HepG2 (cell line): ENCODE measurements around the gene ENPP1. TPM values are rescaled to one million over a fixed set of nuclear protein-coding genes. Genes with fewer than 3 reads are reported as not detected.

Source experiments
- ATAC-seq: fragments of 200-7000 bp; cut with Tn5 transposase; 3 replicates; pipeline ENCODE4 v1.9.1; 2020; ENCODE audit warnings: mild to moderate bottlenecking, moderate library complexity
- BruUV-seq: library from RNA; stranded (reverse); fragments of 400-500 nt; replicated peaks from 2 replicates; lab custom pipeline; 2021; lab: Mats Ljungman, UMichigan
- CTCF ChIA-PET: fragments of 300-600 bp; formaldehyde crosslinking; extraction: SDS; loops from one replicate; lab custom pipeline; 2021; ENCODE audit warnings: low total read pairs, inconsistent platforms, low intra/inter-chr PET ratio; lab: Yijun Ruan, JAX
- POLR2A ChIA-PET: fragments of 350-600 bp; sonication (Branson Sonifier 250); formaldehyde crosslinking; loops from one replicate; lab custom pipeline; 2020; ENCODE audit warnings: antibody characterized with exemption, inconsistent platforms; lab: Yijun Ruan, JAX
- DNase-seq: peaks from one replicate; pipeline ENCODE4 v3.0.0-alpha.2; 2015; ENCODE audit warnings: low spot score
- FAIRE-seq: peaks from 3 replicates; lab custom pipeline; 2011; peaks lifted over from hg19 to GRCh38; lab: Jason Lieb, UNC
- H2AFZ ChIP-seq: one replicate; pipeline ENCODE4 v1.6.1; 2011; ENCODE audit warnings: low read length, inconsistent platforms
- H3K27ac ChIP-seq: fragments of 300-600 bp; 3 replicates; pipeline ENCODE4 v1.8.0; 2011; ENCODE audit warnings: mixed run types, mild to moderate bottlenecking, mixed read lengths, low read length, inconsistent platforms; ENCODE audit not compliant: insufficient read depth; ENCODE audit errors: extremely low read length
- H3K27me3 ChIP-seq, 2 experiments: fragments of 200-600 bp in 1 of 2; 2 replicates in 1 of 2; 3 replicates in 1 of 2; pipeline versions ENCODE4 v1.6.0 to v1.8.0; 2011; ENCODE audit warnings: low read length in 2 of 2, mild to moderate bottlenecking in 2 of 2, moderate library complexity in 2 of 2, inconsistent platforms in 1 of 2; ENCODE audit not compliant: insufficient read depth in 2 of 2, control insufficient read depth in 1 of 2
- H3K36me3 ChIP-seq, 2 experiments: fragments of 200-600 bp in 1 of 2; replicated peaks in 1 of 2; 2 replicates in 1 of 2; 3 replicates in 1 of 2; pipeline versions ENCODE4 v1.5.1 to v1.8.0; 2011; ENCODE audit warnings: low read length in 2 of 2, inconsistent platforms in 1 of 2; ENCODE audit not compliant: insufficient read depth in 2 of 2, control insufficient read depth in 1 of 2
- H3K4me1 ChIP-seq: 2 replicates; pipeline ENCODE4 v1.5.1; 2012; ENCODE audit warnings: low read length, inconsistent platforms; ENCODE audit not compliant: insufficient read depth
- H3K4me2 ChIP-seq: 2 replicates; pipeline ENCODE4 v1.6.0; 2011; ENCODE audit warnings: low read depth, low read length, inconsistent platforms
- H3K4me3 ChIP-seq, 3 experiments: fragments of 200-600 bp in 1 of 3; sonication (generic), shearing (Covaris generic) in 1 of 3; replicated peaks in 1 of 3; 2 replicates each; pipeline ENCODE4 v1.5.1; 2011 to 2016; ENCODE audit warnings: low read length in 3 of 3, inconsistent platforms in 2 of 3, low read depth in 2 of 3, mild to moderate bottlenecking in 2 of 3, control low read depth in 1 of 3, mixed read lengths in 1 of 3; ENCODE audit not compliant: insufficient read depth in 1 of 3
- H3K79me2 ChIP-seq: one replicate; pipeline ENCODE4 v1.6.1; 2011; ENCODE audit warnings: low read length, inconsistent platforms; ENCODE audit not compliant: insufficient read depth
- H3K9ac ChIP-seq: 2 replicates; pipeline ENCODE4 v1.6.0; 2011; ENCODE audit warnings: mild to moderate bottlenecking, low read depth, low read length, inconsistent platforms; ENCODE audit not compliant: insufficient read depth
- H3K9me3 ChIP-seq: 2 replicates; pipeline ENCODE4 v1.5.1; 2012; ENCODE audit warnings: mild to moderate bottlenecking, low read length
- H4K20me1 ChIP-seq: 2 replicates; pipeline ENCODE4 v1.6.0; 2011; ENCODE audit warnings: inconsistent platforms, mild to moderate bottlenecking, low read length, moderate library complexity; ENCODE audit not compliant: insufficient read depth
- ARNT2 ChIP-seq: sonication (generic); formaldehyde crosslinking; IDR thresholded peaks from 2 replicates; pipeline ENCODE4 v1.8.0; 2022; ENCODE audit warnings: mild to moderate bottlenecking, low read depth, missing genetic modification reagents, moderate library complexity
- BCL6 ChIP-seq: IDR thresholded peaks from 2 replicates; pipeline ENCODE4 v1.6.1; 2016; ENCODE audit warnings: missing genetic modification reagents, missing compliant biosample characterization
- CAMTA2 ChIP-seq: sonication (generic); formaldehyde crosslinking; IDR thresholded peaks from 2 replicates; pipeline ENCODE4 v1.4.0; 2020; ENCODE audit warnings: mild to moderate bottlenecking, missing genetic modification reagents, borderline replicate concordance
- CBX2 ChIP-seq, 2 experiments: fragments of 200-600 bp in 1 of 2; sonication (generic); formaldehyde crosslinking in 1 of 2; IDR thresholded peaks; 2 replicates each; pipeline versions ENCODE4 v1.7.0 to v1.8.1; 2018 to 2022; ENCODE audit warnings: low read depth in 2 of 2, low read length in 1 of 2, mild to moderate bottlenecking in 1 of 2, missing genetic modification reagents in 1 of 2
- CREM ChIP-seq, 2 experiments: sonication (generic) in 1 of 2; formaldehyde crosslinking in 1 of 2; IDR thresholded peaks; 2 replicates each; pipeline versions ENCODE4 v1.4.0 to v1.6.1; 2016 to 2020; ENCODE audit warnings: antibody characterized with exemption in 1 of 2, mild to moderate bottlenecking in 1 of 2, missing genetic modification reagents in 1 of 2
- GATAD2A ChIP-seq: IDR thresholded peaks from 2 replicates; pipeline ENCODE4 v1.6.1; 2016
- GTF2F1 ChIP-seq: fragments of 150-350 bp; IDR thresholded peaks from 2 replicates; pipeline ENCODE4 v1.6.1; 2014; ENCODE audit warnings: low read length
- MXI1 ChIP-seq: IDR thresholded peaks from 3 replicates; pipeline ENCODE4 v1.6.1; 2012; ENCODE audit warnings: low read depth, low read length, inconsistent platforms, borderline replicate concordance
- NFIC ChIP-seq: IDR thresholded peaks from 2 replicates; pipeline ENCODE4 v1.6.1; 2012; ENCODE audit warnings: mild to moderate bottlenecking, low read length, inconsistent platforms
- NR2F1 ChIP-seq, 2 experiments: fragments of 450-650 bp in 1 of 2; formaldehyde crosslinking in 1 of 2; IDR thresholded peaks; 2 replicates each; pipeline versions ENCODE4 v1.5.0 to v1.6.1; 2016 to 2020; ENCODE audit warnings: mild to moderate bottlenecking in 1 of 2, missing compliant biosample characterization in 1 of 2, missing genetic modification reagents in 1 of 2, moderate library complexity in 1 of 2
- RCOR2 ChIP-seq: IDR thresholded peaks from 2 replicates; pipeline ENCODE4 v1.6.1; 2016; ENCODE audit warnings: missing biosample characterization, missing genetic modification reagents
- TSC22D2 ChIP-seq: sonication (generic); formaldehyde crosslinking; IDR thresholded peaks from 2 replicates; pipeline ENCODE4 v1.5.1; 2020; ENCODE audit warnings: missing genetic modification reagents, mild to moderate bottlenecking, borderline replicate concordance
- ZNF558 ChIP-seq: sonication (generic); formaldehyde crosslinking; IDR thresholded peaks from 2 replicates; pipeline ENCODE4 v1.9.0; 2022; ENCODE audit warnings: mild to moderate bottlenecking, missing genetic modification reagents, borderline replicate concordance
- ZNF775 ChIP-seq: sonication (generic); formaldehyde crosslinking; IDR thresholded peaks from 2 replicates; pipeline ENCODE4 v1.4.0; 2020; ENCODE audit warnings: missing genetic modification reagents, mild to moderate bottlenecking, moderate library complexity, borderline replicate concordance
- WGBS: methylation state at CpG from one replicate; pipeline ENCODE4 v1.1.6; 2017; ENCODE audit warnings: low lambda C conversion rate; 5-methylcytosine and 5-hydroxymethylcytosine counted together
- in situ Hi-C: cut with HindIII; loops from 2 replicates; pipeline ENCODE4 v1.10.0; 2017; ENCODE audit warnings: low pct_unique_long_range_greater_than_20kb; ENCODE audit not compliant: extremely low pct_ligation_motif_present
- intact Hi-C: fragments of 100-400 bp; cut with micrococcal nuclease; formaldehyde crosslinking; loops from one replicate; pipeline ENCODE4 v1.10.0; 2022; ENCODE audit not compliant: unreplicated experiment
- polyA plus RNA-seq, 8 experiments: library from polyadenylated mRNA; depleted of rRNA in 3 of 8; stranded (reverse) in 7 of 8; unstranded in 1 of 8; fragments of >200 nt; fragmentation: Illumina TruSeq in 4 of 8; extraction: Trizol in 4 of 8; gene quantifications; 2 replicates each; pipeline versions ENCODE4 v1.2.1 to v1.2.3, GENCODE V29; 2011 to 2016; ENCODE audit warnings: low read depth in 4 of 8, missing spikeins in 1 of 8, mixed read lengths in 1 of 8; ENCODE audit not compliant: insufficient read depth in 1 of 8
- total RNA-seq, 5 experiments: library from RNA; depleted of rRNA; stranded (reverse); fragments of >200 nt; fragmentation: Illumina TruSeq; extraction: Trizol; gene quantifications; 2 replicates each; pipeline ENCODE4 v1.2.3, GENCODE V29; 2016; ENCODE audit warnings: low read depth in 1 of 5
- TF ChIP-seq, protein P1 (sequence below): IDR thresholded peaks from 2 replicates; pipeline ENCODE4 v1.6.1; 2016; ENCODE audit warnings: low read depth
- TF ChIP-seq, protein P2 (sequence below): IDR thresholded peaks from 2 replicates; pipeline ENCODE4 v1.6.1; 2016
- TF ChIP-seq, protein P3 (sequence below): IDR thresholded peaks from 2 replicates; pipeline ENCODE4 v1.6.1; 2016; ENCODE audit warnings: missing compliant biosample characterization, missing genetic modification reagents, borderline replicate concordance
- TF ChIP-seq, protein P4 (sequence below): sonication (generic); formaldehyde crosslinking; IDR thresholded peaks from 2 replicates; pipeline ENCODE4 v1.4.0; 2020; ENCODE audit warnings: low read depth, mild to moderate bottlenecking, missing genetic modification reagents

The ENPP1 gene
- total and polyA plus RNA-seq, 2 of the 13 experiments (the other 11 are each of a cell fraction or from before 2014, with no cell fraction given): 56.5 to 160 TPM

DNA sequence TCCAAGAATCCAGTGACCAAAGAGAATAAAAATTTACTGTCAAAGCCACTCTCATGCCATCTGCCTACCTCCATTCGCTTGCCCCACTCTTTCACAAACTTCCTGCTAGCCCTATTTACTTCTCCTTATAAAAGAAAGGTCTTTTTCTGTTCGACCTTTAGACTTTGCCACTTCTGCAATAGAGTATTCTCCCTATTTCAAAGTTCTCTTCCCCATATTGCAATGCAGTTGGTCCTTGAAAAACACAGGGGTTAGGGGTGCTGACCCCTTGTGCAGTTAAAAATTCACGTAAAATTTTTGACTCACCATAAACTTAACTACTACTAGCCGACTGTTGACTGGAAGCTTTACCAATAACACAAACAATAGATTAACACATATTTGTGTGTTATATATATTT, 128.3 kb downstream of the ENPP1 start:
- DNase-seq (peak; percentile 40), FAIRE-seq (no peak), ATAC-seq (no peak)
- no peaks in the 10 kb centered on the region for H3K27me3 ChIP-seq
- H3K79me2 ChIP-seq: no peaks in the 10 kb centered on the region
- BruUV-seq: no TSS peak
- no peaks in the 10 kb centered on the region for H4K20me1 ChIP-seq
- H3K36me3 ChIP-seq: no peaks in the 10 kb centered on the region
- intact Hi-C loops: loop anchor here (5.0 to 10.0 kb wide), 2 partner anchors 86 to 579 kb away; partner anchors contain the start of gene STX7
- H3K4me3 ChIP-seq: no peak overlapping the region
- peaks cover 55% of the 10 kb centered on the region for H3K4me1 ChIP-seq
- H3K4me2 ChIP-seq: no peak overlapping the region
- no peak overlapping the region for H2AFZ ChIP-seq
- no peak overlapping the region for H3K9ac ChIP-seq
- H3K27ac ChIP-seq: no peak overlapping the region
- ChIA-PET CTCF (no interaction called here), POLR2A (interaction anchor here (6.3 kb wide), 1 partner anchor 13 kb away, joined by 217 read pairs; the partner anchor contains the start of gene CCN2)
- in situ Hi-C loops: no loop called here
- no peaks in the 10 kb centered on the region for H3K9me3 ChIP-seq
- WGBS: 37% methylated on average over 4 of the region's 4 CpGs
- TF ChIP-seq RCOR2 (CRISPR knock-in tag): 0 out of 2 replicates have a peak, but pooled peaks have one; percentile 42
- no peak for TF ChIP-seq TSC22D2 (CRISPR knock-in tag)
- TF ChIP-seq GATAD2A (CRISPR knock-in tag): 0 out of 2 replicates have a peak, but pooled peaks have one; percentile 27
- no peak for TF ChIP-seq ZNF558 (CRISPR knock-in tag)
- TF ChIP-seq NR2F1 (CRISPR knock-in tag; IDR thresholded peaks at IDR 0.05): peak; percentile 64 to 69; a peak in 3 of 4 replicates
- TF ChIP-seq, protein P1, sequence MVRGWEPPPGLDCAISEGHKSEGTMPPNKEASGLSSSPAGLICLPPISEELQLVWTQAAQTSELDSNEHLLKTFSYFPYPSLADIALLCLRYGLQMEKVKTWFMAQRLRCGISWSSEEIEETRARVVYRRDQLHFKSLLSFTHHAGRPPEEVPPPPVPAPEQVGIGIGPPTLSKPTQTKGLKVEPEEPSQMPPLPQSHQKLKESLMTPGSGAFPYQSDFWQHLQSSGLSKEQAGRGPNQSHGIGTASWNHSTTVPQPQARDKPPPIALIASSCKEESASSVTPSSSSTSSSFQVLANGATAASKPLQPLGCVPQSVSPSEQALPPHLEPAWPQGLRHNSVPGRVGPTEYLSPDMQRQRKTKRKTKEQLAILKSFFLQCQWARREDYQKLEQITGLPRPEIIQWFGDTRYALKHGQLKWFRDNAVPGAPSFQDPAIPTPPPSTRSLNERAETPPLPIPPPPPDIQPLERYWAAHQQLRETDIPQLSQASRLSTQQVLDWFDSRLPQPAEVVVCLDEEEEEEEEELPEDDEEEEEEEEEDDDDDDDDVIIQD (CRISPR knock-in tag): peak; percentile 75; the same call in 1 of the 2 replicates
- TF ChIP-seq CREM (IDR thresholded peaks at IDR 0.05): peak; percentile 14; the same call in 1 of the 2 replicates
- TF ChIP-seq CREM (CRISPR knock-in tag; IDR thresholded peaks at IDR 0.05): no peak
- TF ChIP-seq BCL6: peak; percentile 51
- peak; percentile 95 for TF ChIP-seq ZNF775 (CRISPR knock-in tag)
- no peak for TF ChIP-seq MXI1
- no peak for TF ChIP-seq CAMTA2 (CRISPR knock-in tag)
- TF ChIP-seq CBX2 (IDR thresholded peaks at IDR 0.05; ENCODE audit: low read depth, low read length): no peak
- TF ChIP-seq CBX2 (CRISPR knock-in tag; IDR thresholded peaks at IDR 0.05; ENCODE audit: low read depth): no peak
- TF ChIP-seq, protein P2, sequence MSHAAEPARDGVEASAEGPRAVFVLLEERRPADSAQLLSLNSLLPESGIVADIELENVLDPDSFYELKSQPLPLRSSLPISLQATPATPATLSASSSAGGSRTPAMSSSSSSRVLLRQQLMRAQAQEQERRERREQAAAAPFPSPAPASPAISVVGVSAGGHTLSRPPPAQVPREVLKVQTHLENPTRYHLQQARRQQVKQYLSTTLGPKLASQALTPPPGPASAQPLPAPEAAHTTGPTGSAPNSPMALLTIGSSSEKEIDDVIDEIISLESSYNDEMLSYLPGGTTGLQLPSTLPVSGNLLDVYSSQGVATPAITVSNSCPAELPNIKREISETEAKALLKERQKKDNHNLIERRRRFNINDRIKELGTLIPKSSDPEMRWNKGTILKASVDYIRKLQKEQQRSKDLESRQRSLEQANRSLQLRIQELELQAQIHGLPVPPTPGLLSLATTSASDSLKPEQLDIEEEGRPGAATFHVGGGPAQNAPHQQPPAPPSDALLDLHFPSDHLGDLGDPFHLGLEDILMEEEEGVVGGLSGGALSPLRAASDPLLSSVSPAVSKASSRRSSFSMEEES (CRISPR knock-in tag): no peak
- TF ChIP-seq ARNT2 (CRISPR knock-in tag): no peak
- TF ChIP-seq GTF2F1: no peak
- TF ChIP-seq, protein P3, sequence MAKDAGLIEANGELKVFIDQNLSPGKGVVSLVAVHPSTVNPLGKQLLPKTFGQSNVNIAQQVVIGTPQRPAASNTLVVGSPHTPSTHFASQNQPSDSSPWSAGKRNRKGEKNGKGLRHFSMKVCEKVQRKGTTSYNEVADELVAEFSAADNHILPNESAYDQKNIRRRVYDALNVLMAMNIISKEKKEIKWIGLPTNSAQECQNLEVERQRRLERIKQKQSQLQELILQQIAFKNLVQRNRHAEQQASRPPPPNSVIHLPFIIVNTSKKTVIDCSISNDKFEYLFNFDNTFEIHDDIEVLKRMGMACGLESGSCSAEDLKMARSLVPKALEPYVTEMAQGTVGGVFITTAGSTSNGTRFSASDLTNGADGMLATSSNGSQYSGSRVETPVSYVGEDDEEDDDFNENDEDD: no peak
- TF ChIP-seq NFIC: peak; percentile 41; the same call in 1 of the 2 replicates
- TF ChIP-seq, protein P4, sequence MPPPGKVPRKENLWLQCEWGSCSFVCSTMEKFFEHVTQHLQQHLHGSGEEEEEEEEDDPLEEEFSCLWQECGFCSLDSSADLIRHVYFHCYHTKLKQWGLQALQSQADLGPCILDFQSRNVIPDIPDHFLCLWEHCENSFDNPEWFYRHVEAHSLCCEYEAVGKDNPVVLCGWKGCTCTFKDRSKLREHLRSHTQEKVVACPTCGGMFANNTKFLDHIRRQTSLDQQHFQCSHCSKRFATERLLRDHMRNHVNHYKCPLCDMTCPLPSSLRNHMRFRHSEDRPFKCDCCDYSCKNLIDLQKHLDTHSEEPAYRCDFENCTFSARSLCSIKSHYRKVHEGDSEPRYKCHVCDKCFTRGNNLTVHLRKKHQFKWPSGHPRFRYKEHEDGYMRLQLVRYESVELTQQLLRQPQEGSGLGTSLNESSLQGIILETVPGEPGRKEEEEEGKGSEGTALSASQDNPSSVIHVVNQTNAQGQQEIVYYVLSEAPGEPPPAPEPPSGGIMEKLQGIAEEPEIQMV (CRISPR knock-in tag): no peak
